KMS-11 (cell line): ENCODE results near the gene TULP4.

Source experiments
- H2AFZ ChIP-seq: fragments of 200-600 bp; sonication (generic); 2 replicates; pipeline ENCODE4 v1.6.1; 2016; ENCODE audit warnings: antibody characterized with exemption, mixed run types, low read depth
- H3K27ac ChIP-seq: fragments of 200-600 bp; sonication (generic); 2 replicates; pipeline ENCODE4 v1.6.1; 2016; ENCODE audit warnings: mild to moderate bottlenecking, mixed run types
- H3K27me3 ChIP-seq: fragments of 200-600 bp; sonication (generic); 2 replicates; pipeline ENCODE4 v1.6.1; 2017; ENCODE audit warnings: mild to moderate bottlenecking, low read depth, mixed run types, moderate library complexity; ENCODE audit not compliant: insufficient read depth
- H3K36me3 ChIP-seq: fragments of 200-600 bp; sonication (generic); 2 replicates; pipeline ENCODE4 v1.6.1; 2017; ENCODE audit warnings: mild to moderate bottlenecking, mixed run types; ENCODE audit not compliant: insufficient read depth
- H3K4me1 ChIP-seq: fragments of 200-600 bp; sonication (generic); 2 replicates; pipeline ENCODE4 v1.6.1; 2016; ENCODE audit warnings: mild to moderate bottlenecking, low read depth, mixed run types; ENCODE audit not compliant: poor library complexity, severe bottlenecking
- H3K4me2 ChIP-seq: fragments of 200-600 bp; sonication (generic); 2 replicates; pipeline ENCODE4 v1.7.0; 2016; ENCODE audit warnings: mild to moderate bottlenecking, mixed run types
- H3K4me3 ChIP-seq: fragments of 200-600 bp; sonication (generic); IDR thresholded peaks from 2 replicates; pipeline ENCODE4 v1.6.1; 2017; ENCODE audit warnings: low read depth, low read length, mixed read lengths; ENCODE audit not compliant: insufficient read depth
- H3K79me2 ChIP-seq: fragments of 200-600 bp; sonication (generic); 2 replicates; pipeline ENCODE4 v1.6.1; 2016; ENCODE audit warnings: low read depth, mixed run types; ENCODE audit not compliant: insufficient read depth
- H3K9ac ChIP-seq: fragments of 200-600 bp; sonication (generic); 2 replicates; pipeline ENCODE4 v1.6.1; 2016; ENCODE audit warnings: mild to moderate bottlenecking, mixed run types
- H4K20me1 ChIP-seq: fragments of 200-600 bp; sonication (generic); 2 replicates; pipeline ENCODE4 v1.6.1; 2016; ENCODE audit warnings: mild to moderate bottlenecking, mixed run types; ENCODE audit not compliant: insufficient read depth
- CTCF ChIP-seq: fragments of 200-600 bp; sonication (generic); conservative IDR thresholded peaks from 2 replicates; pipeline ENCODE4 v1.6.1; 2017; ENCODE audit warnings: low read depth, mild to moderate bottlenecking, antibody characterized with exemption, low read length, moderate library complexity, mixed read lengths

Gene TULP4

GRCh38 chr6:158332237-158332636 lies 20.0 kb downstream of the TULP4 start:
- no peak for TF ChIP-seq CTCF
- Histone ChIP-seq H3K27me3 (no peaks in the 10 kb centered on the region), H3K4me2 (no peak overlapping the region), H4K20me1 (no peaks in the 10 kb centered on the region), H2AFZ (no peak overlapping the region), H3K36me3 (no peaks in the 10 kb centered on the region), H3K4me1 (peaks cover 38% of the 10 kb centered on the region), H3K79me2 (peaks cover 18% of the 10 kb centered on the region; the same call in 1 of the 2 replicates), H3K4me3 (no peak overlapping the region), H3K9ac (no peak overlapping the region), H3K27ac (no peak overlapping the region)

GRCh38 chr6:158333094-158333493 lies 20.8 kb downstream of the TULP4 start:
- no peak for TF ChIP-seq CTCF

GRCh38 chr6:158334534-158334933 lies 22.3 kb downstream of the TULP4 start:
- Histone ChIP-seq H3K27me3 (no peaks in the 10 kb centered on the region), H3K4me1 (peaks cover 18% of the 10 kb centered on the region), H3K9ac (no peak overlapping the region), H2AFZ (no peak overlapping the region), H3K36me3 (no peaks in the 10 kb centered on the region), H4K20me1 (no peaks in the 10 kb centered on the region), H3K27ac (no peak overlapping the region), H3K4me2 (no peak overlapping the region), H3K79me2 (0 out of 2 replicates have a peak, but pooled peaks cover 17% of the 10 kb centered on the region), H3K4me3 (no peak overlapping the region)
- no peak for TF ChIP-seq CTCF

More at GRCh38 chr6:158333094-158333493, 20.8 kb downstream of the TULP4 start:
- H3K79me2 ChIP-seq, result 0 out of 2 replicates have a peak, but pooled peaks cover 17% of the 10 kb centered on the region
- no peaks in the 10 kb centered on the region for H4K20me1 ChIP-seq
- no peak overlapping the region for H3K4me2 ChIP-seq
- H3K36me3 ChIP-seq, result no peaks in the 10 kb centered on the region
- no peaks in the 10 kb centered on the region for H3K27me3 ChIP-seq
- peaks cover 32% of the 10 kb centered on the region for H3K4me1 ChIP-seq
- H3K27ac ChIP-seq, result no peak overlapping the region
- H2AFZ ChIP-seq, result no peak overlapping the region
- H3K9ac ChIP-seq, result no peak overlapping the region
- H3K4me3 ChIP-seq, result no peak overlapping the region

- Histone ChIP-seq H3K4me3 (no peak overlapping the region), H4K20me1 (no peaks in the 10 kb centered on the region), H3K4me2 (no peak overlapping the region), H2AFZ (no peak overlapping the region), H3K9ac (no peak overlapping the region), H3K36me3 (no peaks in the 10 kb centered on the region), H3K27ac (no peak overlapping the region), H3K27me3 (no peaks in the 10 kb centered on the region), H3K4me1 (peaks cover 16% of the 10 kb centered on the region), H3K79me2 (peaks cover 17% of the 10 kb centered on the region; the same call in 1 of the 2 replicates)
- no peak for TF ChIP-seq CTCF
Observed at GRCh38 chr6:158337332-158337731, 25.1 kb downstream of the TULP4 start.
